Ishikawa (cell line): Measurements from ENCODE around the gene IFIT5.

Experiments used
- CEBPB ChIP-seq: IDR thresholded peaks from 2 replicates; pipeline ENCODE4 v1.6.1; 2012
- CREB1 ChIP-seq: IDR thresholded peaks from 2 replicates; pipeline ENCODE4 v1.6.1; 2012; ENCODE audit warnings: low read depth
- EGR1 ChIP-seq: IDR thresholded peaks from 2 replicates; pipeline ENCODE4 v1.6.1; 2012
- EP300 ChIP-seq: IDR thresholded peaks from 2 replicates; pipeline ENCODE4 v1.6.1; 2012; ENCODE audit warnings: borderline replicate concordance
- FOXM1 ChIP-seq: IDR thresholded peaks from 2 replicates; pipeline ENCODE4 v1.6.1; 2012; ENCODE audit warnings: low read depth, borderline replicate concordance
- NFIC ChIP-seq: IDR thresholded peaks from 2 replicates; pipeline ENCODE4 v1.6.1; 2012
- RAD21 ChIP-seq: IDR thresholded peaks from 2 replicates; pipeline ENCODE4 v1.6.1; 2012; ENCODE audit warnings: low read depth
- REST ChIP-seq: IDR thresholded peaks from 2 replicates; pipeline ENCODE4 v1.6.1; 2012; ENCODE audit warnings: low read depth, mild to moderate bottlenecking
- TAF1 ChIP-seq: IDR thresholded peaks from 2 replicates; pipeline ENCODE4 v1.6.1; 2012; ENCODE audit warnings: low read depth, mild to moderate bottlenecking
- TCF12 ChIP-seq: IDR thresholded peaks from 2 replicates; pipeline ENCODE4 v1.6.1; 2012; ENCODE audit warnings: low read depth
- YY1 ChIP-seq: IDR thresholded peaks from 2 replicates; pipeline ENCODE4 v1.6.1; 2012; ENCODE audit warnings: low read depth
- ZBTB7A ChIP-seq: IDR thresholded peaks from 2 replicates; pipeline ENCODE4 v1.6.1; 2012; ENCODE audit warnings: low read depth
- TF ChIP-seq, protein P1 (sequence below): IDR thresholded peaks from 2 replicates; pipeline ENCODE4 v1.6.1; 2012

DNA sequence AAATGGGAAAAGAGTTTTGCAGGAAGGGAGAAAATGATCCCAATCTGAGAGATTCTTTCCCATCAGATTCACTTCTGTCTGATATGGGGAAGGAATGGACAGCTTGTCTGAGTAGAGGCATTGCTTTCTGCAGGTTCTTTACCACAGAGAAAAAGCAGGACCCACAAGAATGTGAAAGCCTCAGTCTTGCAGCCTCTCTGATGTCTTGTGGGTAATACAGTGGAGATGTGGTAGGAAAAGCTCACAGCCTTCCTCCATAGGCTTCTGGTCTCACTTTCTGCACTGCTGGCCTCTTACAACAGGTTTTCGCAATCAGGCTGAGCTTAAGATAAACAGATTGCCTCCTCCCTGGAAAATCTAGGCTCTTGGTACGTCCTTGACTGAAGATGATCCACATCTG lies 21.4 kb upstream of the IFIT5 start:
- TF ChIP-seq RAD21 (no peak), CEBPB (peak; percentile 45; the same call in 1 of the 2 replicates), TAF1 (no peak), EP300 (no peak), YY1 (no peak), ZBTB7A (no peak), NFIC (no peak), REST (no peak), FOXM1 (no peak), CREB1 (no peak), EGR1 (no peak), TCF12 (no peak)
- TF ChIP-seq, protein P1, sequence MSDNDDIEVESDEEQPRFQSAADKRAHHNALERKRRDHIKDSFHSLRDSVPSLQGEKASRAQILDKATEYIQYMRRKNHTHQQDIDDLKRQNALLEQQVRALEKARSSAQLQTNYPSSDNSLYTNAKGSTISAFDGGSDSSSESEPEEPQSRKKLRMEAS = no peak
